OCI-LY1 (cell line): ENCODE results near the gene PSMC2.
A peak's percentile ranks its signal among the peaks of the same experiment; 100 is the strongest.

ENCODE experiments used
- H2AFZ ChIP-seq: fragments of 200-600 bp; sonication (generic), shearing (Covaris generic); 2 replicates; pipeline ENCODE4 v1.6.0; 2014; ENCODE audit warnings: antibody characterized with exemption, mild to moderate bottlenecking, low read length
- H3F3A ChIP-seq: fragments of 200-600 bp; sonication (generic), shearing (Covaris generic); 2 replicates; pipeline ENCODE4 v1.6.0; 2014; ENCODE audit warnings: mild to moderate bottlenecking, antibody characterized with exemption, low read length, moderate library complexity; ENCODE audit not compliant: insufficient read depth
- H3K27ac ChIP-seq: fragments of 200-600 bp; sonication (generic); 2 replicates; pipeline ENCODE4 v1.5.1; 2014; ENCODE audit warnings: low read length, mixed run types, mild to moderate bottlenecking, low read depth; ENCODE audit not compliant: poor library complexity, severe bottlenecking
- H3K27me3 ChIP-seq: fragments of 200-600 bp; sonication (generic); 2 replicates; pipeline ENCODE4 v1.6.0; 2014; ENCODE audit warnings: antibody characterized with exemption, mild to moderate bottlenecking, low read length, moderate library complexity; ENCODE audit not compliant: insufficient read depth
- H3K36me3 ChIP-seq: fragments of 200-600 bp; sonication (generic); 2 replicates; pipeline ENCODE4 v1.6.1; 2014; ENCODE audit warnings: mild to moderate bottlenecking, antibody characterized with exemption, low read length, moderate library complexity, mixed read lengths; ENCODE audit not compliant: insufficient read depth
- H3K4me1 ChIP-seq: fragments of 200-600 bp; sonication (generic); 2 replicates; pipeline ENCODE4 v1.5.1; 2014; ENCODE audit warnings: mild to moderate bottlenecking, low read length, moderate library complexity; ENCODE audit not compliant: insufficient read depth, severe bottlenecking
- H3K4me2 ChIP-seq: fragments of 200-600 bp; sonication (generic), shearing (Covaris generic); 2 replicates; pipeline ENCODE4 v1.6.1; 2014; ENCODE audit warnings: low read length
- H3K4me3 ChIP-seq: fragments of 200-600 bp; sonication (generic); 2 replicates; pipeline ENCODE4 v1.5.1; 2014; ENCODE audit warnings: low read length, low read depth, mild to moderate bottlenecking, mixed read lengths; ENCODE audit not compliant: poor library complexity, severe bottlenecking
- H3K79me2 ChIP-seq: fragments of 200-600 bp; shearing (Covaris generic); 2 replicates; pipeline ENCODE4 v1.6.1; 2016; ENCODE audit warnings: mixed run types, low read length, mixed read lengths; ENCODE audit not compliant: insufficient read depth
- H3K9ac ChIP-seq: fragments of 200-600 bp; sonication (generic), shearing (Covaris generic); 2 replicates; pipeline ENCODE4 v1.6.1; 2014; ENCODE audit warnings: mild to moderate bottlenecking, low read length, mixed read lengths
- H3K9me2 ChIP-seq: fragments of 200-600 bp; sonication (generic), shearing (Covaris generic); 2 replicates; pipeline ENCODE4 v1.6.1; 2014; ENCODE audit warnings: low read depth, mild to moderate bottlenecking, low read length, mixed read lengths
- H3K9me3 ChIP-seq: fragments of 200-600 bp; shearing (Covaris generic); 2 replicates; pipeline ENCODE4 v1.6.1; 2014; ENCODE audit warnings: low read length, mixed read lengths
- H4K20me1 ChIP-seq: fragments of 200-600 bp; sonication (generic), shearing (Covaris generic); 2 replicates; pipeline ENCODE4 v1.6.0; 2016; ENCODE audit warnings: mild to moderate bottlenecking, low read length; ENCODE audit not compliant: insufficient read depth
- CTCF ChIP-seq: fragments of 200-600 bp; sonication (generic), shearing (Covaris generic); IDR thresholded peaks from 2 replicates; pipeline ENCODE4 v1.5.1; 2017; ENCODE audit warnings: mild to moderate bottlenecking, antibody characterized with exemption, low read length, moderate library complexity, mixed read lengths
- EZH2 ChIP-seq: fragments of 200-600 bp; sonication (generic), shearing (Covaris generic); IDR thresholded peaks from 2 replicates; pipeline ENCODE4 v1.8.0; 2017; ENCODE audit warnings: borderline replicate concordance, mixed run types, mild to moderate bottlenecking, antibody characterized with exemption, low read length, moderate library complexity, mixed read lengths

PSMC2 gene

GRCh38 chr7:103346396-103346795 is 1.0 kb upstream of the PSMC2 start:
- Histone ChIP-seq H4K20me1 (peaks cover 4% of the 10 kb centered on the region; the same call in 1 of the 2 replicates), H2AFZ (peak overlapping the region; percentile 32; the same call in 1 of the 2 replicates), H3K9ac (no peak overlapping the region), H3F3A (no peaks in the 10 kb centered on the region), H3K79me2 (peaks cover 80% of the 10 kb centered on the region), H3K4me3 (peak overlapping the region; percentile 76), H3K9me3 (no peaks in the 10 kb centered on the region), H3K9me2 (no peaks in the 10 kb centered on the region), H3K4me2 (peak overlapping the region; percentile 77), H3K36me3 (peaks cover 22% of the 10 kb centered on the region), H3K27me3 (no peaks in the 10 kb centered on the region), H3K4me1 (peaks cover 57% of the 10 kb centered on the region), H3K27ac (peak overlapping the region; percentile 85)
- TF ChIP-seq CTCF = no peak
- no peak for TF ChIP-seq EZH2

- Histone ChIP-seq H3K4me1 (peaks cover 55% of the 10 kb centered on the region), H3K9me2 (no peaks in the 10 kb centered on the region), H3K9me3 (no peaks in the 10 kb centered on the region), H3K9ac (peak overlapping the region; percentile 83), H3K36me3 (peaks cover 33% of the 10 kb centered on the region), H4K20me1 (peaks cover 4% of the 10 kb centered on the region; the same call in 1 of the 2 replicates), H3K79me2 (peaks cover 82% of the 10 kb centered on the region), H3K4me3 (peak overlapping the region; percentile 76), H2AFZ (no peak overlapping the region), H3K27ac (peak overlapping the region; percentile 85), H3K4me2 (peak overlapping the region; percentile 77), H3K27me3 (no peaks in the 10 kb centered on the region), H3F3A (no peaks in the 10 kb centered on the region)
- no peak for TF ChIP-seq CTCF
- no peak for TF ChIP-seq EZH2
Observed at GRCh38 chr7:103348452-103348851, 1.0 kb downstream of the PSMC2 start.

GRCh38 chr7:103348959-103349358 is 1.5 kb downstream of the PSMC2 start:
- Histone ChIP-seq H3K4me2 (peak overlapping the region; percentile 77), H3K79me2 (peaks cover 82% of the 10 kb centered on the region), H3K27me3 (no peaks in the 10 kb centered on the region), H3F3A (no peaks in the 10 kb centered on the region), H2AFZ (no peak overlapping the region), H3K4me1 (peaks cover 52% of the 10 kb centered on the region), H4K20me1 (peaks cover 4% of the 10 kb centered on the region; the same call in 1 of the 2 replicates), H3K36me3 (peaks cover 38% of the 10 kb centered on the region), H3K9me2 (no peaks in the 10 kb centered on the region), H3K4me3 (peak overlapping the region; percentile 76), H3K9me3 (no peaks in the 10 kb centered on the region), H3K27ac (peak overlapping the region; percentile 1), H3K9ac (peak overlapping the region; percentile 83)
- TF ChIP-seq CTCF (no peak), EZH2 (no peak)
